Measurements from ENCODE around the gene SELENOO. TPM values are rescaled to one million over a fixed set of nuclear protein-coding genes. Genes with fewer than 3 reads are reported as not detected.

Gene SELENOO
- total RNA-seq, 1 experiment from 2014 or later: 27.4 TPM

DNA sequence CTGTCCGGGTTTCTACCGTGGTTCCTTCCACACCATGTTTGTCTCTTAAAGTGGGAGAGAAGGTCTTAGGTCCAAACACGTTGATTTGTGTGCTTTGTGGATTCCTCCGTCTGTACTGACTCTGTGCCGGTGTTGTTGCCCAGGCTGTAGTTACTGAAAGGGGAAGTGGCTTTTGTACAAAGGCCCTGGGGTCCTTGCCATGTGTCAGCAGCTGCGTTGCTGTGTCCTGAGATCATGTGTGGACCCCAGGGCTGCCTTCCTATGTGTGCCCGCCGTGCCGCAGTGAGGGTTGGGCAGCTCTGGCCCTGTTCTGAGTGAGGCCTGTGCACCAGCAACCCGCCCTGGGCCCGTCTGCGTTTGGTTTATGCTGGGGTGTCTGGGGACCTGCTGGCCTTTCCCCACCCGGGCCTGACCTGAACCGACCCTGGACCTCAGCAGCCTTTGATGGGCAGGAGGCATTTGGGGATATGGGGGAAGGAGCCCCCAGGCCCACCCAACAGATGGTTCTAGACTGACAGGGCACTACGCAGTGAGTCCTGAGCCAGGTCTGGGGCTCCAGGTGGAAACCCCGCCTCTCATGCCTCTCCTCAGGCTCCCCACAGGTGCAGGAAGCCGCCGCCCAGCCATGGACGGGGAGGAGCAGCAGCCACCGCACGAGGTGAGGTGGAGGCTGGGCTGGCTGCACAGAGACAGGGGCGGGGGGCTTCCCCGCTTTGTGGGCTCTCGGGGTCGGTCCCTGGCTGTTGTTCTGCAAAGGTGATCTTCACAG lies 8.2 kb upstream of the SELENOO start:
- Histone ChIP-seq H3K4me2 (no peak overlapping the region), H3K9me2 (ENCODE audit: insufficient read depth) (no peaks in the 10 kb centered on the region), H3K9me3 (ENCODE audit: insufficient read depth, low read depth) (no peaks in the 10 kb centered on the region), H3K79me2 (ENCODE audit: low read depth) (peaks cover 53% of the 10 kb centered on the region), H3K36me3 (ENCODE audit: low read depth) (peaks cover 30% of the 10 kb centered on the region; the same call in 1 of the 2 replicates), H3K27me3 (ENCODE audit: insufficient read depth, low read depth) (no peaks in the 10 kb centered on the region), H4K20me1 (ENCODE audit: insufficient read depth) (peaks cover 88% of the 10 kb centered on the region), H3K4me1 (replicated peaks; ENCODE audit: insufficient read depth) (peaks cover 25% of the 10 kb centered on the region), H3K27ac (no peak overlapping the region), H2AFZ (no peak overlapping the region), H3K4me3 (no peak overlapping the region), H3F3A (ENCODE audit: insufficient read depth, low read depth) (peaks cover 22% of the 10 kb centered on the region; the same call in 1 of the 2 replicates)
- POLR2A ChIA-PET (ENCODE audit: unreplicated experiment): interaction anchor here (0.6 kb wide), 1 partner anchor 166 kb away, joined by 6 read pairs; no protein-coding TSS in a partner anchor
- TF ChIP-seq, protein P1, sequence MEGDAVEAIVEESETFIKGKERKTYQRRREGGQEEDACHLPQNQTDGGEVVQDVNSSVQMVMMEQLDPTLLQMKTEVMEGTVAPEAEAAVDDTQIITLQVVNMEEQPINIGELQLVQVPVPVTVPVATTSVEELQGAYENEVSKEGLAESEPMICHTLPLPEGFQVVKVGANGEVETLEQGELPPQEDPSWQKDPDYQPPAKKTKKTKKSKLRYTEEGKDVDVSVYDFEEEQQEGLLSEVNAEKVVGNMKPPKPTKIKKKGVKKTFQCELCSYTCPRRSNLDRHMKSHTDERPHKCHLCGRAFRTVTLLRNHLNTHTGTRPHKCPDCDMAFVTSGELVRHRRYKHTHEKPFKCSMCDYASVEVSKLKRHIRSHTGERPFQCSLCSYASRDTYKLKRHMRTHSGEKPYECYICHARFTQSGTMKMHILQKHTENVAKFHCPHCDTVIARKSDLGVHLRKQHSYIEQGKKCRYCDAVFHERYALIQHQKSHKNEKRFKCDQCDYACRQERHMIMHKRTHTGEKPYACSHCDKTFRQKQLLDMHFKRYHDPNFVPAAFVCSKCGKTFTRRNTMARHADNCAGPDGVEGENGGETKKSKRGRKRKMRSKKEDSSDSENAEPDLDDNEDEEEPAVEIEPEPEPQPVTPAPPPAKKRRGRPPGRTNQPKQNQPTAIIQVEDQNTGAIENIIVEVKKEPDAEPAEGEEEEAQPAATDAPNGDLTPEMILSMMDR (conservative IDR thresholded peaks at IDR 0.05): no peak
- TF ChIP-seq EZH2 (IDR thresholded peaks at IDR 0.05; ENCODE audit: low read depth): no peak
- BruUV-seq (replicated peaks): no TSS peak
- intact Hi-C loops (cut with micrococcal nuclease; ENCODE audit: unreplicated experiment): no loop called here
- CTCF ChIA-PET: no interaction called here
- DNase-seq: no peak

DNA sequence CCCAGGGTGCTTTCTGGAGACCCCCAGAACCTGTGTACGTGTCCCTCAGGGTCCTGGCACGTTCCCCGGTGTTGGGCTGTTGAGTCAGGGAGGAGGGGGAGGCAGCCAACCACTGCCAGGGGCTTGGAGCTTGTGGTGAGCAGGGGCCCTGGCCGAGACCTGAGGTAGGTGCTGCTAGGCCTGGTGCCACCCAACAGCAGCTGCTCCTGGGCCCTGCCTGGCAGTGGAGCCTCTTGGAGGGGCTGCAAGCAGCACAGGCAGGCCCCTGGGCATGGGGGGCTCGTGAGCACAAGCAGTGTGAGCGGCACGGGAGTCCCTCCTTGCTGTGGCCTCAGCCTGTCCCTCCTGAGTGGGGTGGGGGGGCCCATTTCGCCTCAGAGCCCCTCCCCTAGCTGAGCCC lies 7.2 kb upstream of the SELENOO start:
- TF ChIP-seq EZH2 (IDR thresholded peaks at IDR 0.05; ENCODE audit: low read depth): no peak
- TF ChIP-seq, protein P1 (conservative IDR thresholded peaks at IDR 0.05): no peak
- Histone ChIP-seq H3K79me2 (ENCODE audit: low read depth) (peaks cover 43% of the 10 kb centered on the region), H3K36me3 (ENCODE audit: low read depth) (peaks cover 30% of the 10 kb centered on the region; the same call in 1 of the 2 replicates), H3K27me3 (ENCODE audit: insufficient read depth, low read depth) (no peaks in the 10 kb centered on the region), H3K4me1 (replicated peaks; ENCODE audit: insufficient read depth) (peaks cover 25% of the 10 kb centered on the region), H3K27ac (no peak overlapping the region), H3K4me2 (no peak overlapping the region), H4K20me1 (ENCODE audit: insufficient read depth) (peaks cover 78% of the 10 kb centered on the region), H3F3A (ENCODE audit: insufficient read depth, low read depth) (peaks cover 20% of the 10 kb centered on the region; the same call in 1 of the 2 replicates), H3K9me2 (ENCODE audit: insufficient read depth) (no peaks in the 10 kb centered on the region), H3K4me3 (no peak overlapping the region), H2AFZ (no peak overlapping the region), H3K9me3 (ENCODE audit: insufficient read depth, low read depth) (no peaks in the 10 kb centered on the region)
- POLR2A ChIA-PET (ENCODE audit: unreplicated experiment): no interaction called here
- DNase-seq: no peak
- BruUV-seq (replicated peaks): no TSS peak
- intact Hi-C loops (cut with micrococcal nuclease; ENCODE audit: unreplicated experiment): no loop called here
- CTCF ChIA-PET: no interaction called here

DNA sequence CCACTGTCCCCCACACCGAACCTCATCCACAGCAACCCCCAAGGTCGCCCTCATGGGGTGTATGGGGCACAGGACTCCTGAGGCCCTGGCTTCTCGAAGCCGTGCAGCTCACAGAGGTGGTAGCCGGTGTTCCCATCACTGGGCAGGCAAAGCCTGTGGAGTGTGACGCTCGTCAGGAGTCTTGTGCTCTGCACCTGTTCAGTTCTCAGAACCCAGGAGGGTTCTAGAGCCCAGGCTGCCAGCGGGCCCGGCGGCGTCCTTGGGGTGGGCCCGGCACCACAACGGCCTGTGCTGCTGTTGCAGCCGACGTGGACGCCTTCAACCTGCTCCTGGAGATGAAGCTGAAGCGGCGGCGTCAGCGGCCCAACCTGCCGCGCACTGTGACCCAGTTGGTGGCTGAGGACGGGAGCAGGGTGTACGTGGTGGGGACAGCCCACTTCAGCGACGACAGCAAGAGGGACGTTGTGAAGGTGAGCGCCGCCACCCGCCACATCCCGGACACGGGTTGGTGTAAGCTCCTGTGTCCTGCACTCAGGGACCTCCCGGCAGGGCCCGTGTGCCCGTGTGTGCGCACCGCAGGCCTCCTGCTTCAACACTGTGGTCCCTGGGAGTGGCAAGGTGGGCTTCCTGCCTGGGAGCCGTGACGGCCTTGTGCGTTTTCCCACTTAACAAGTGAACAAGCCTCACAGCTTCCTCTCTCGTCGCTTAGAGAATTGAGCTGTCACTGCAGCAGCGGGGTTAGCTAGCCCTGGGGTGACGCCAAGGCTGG lies 6.6 kb upstream of the SELENOO start:
- TF ChIP-seq, protein P1 (conservative IDR thresholded peaks at IDR 0.05): no peak
- no peak for TF ChIP-seq EZH2 (IDR thresholded peaks at IDR 0.05; ENCODE audit: low read depth)
- Histone ChIP-seq H3K9me2 (ENCODE audit: insufficient read depth) (no peaks in the 10 kb centered on the region), H2AFZ (no peak overlapping the region), H3K36me3 (ENCODE audit: low read depth) (peaks cover 25% of the 10 kb centered on the region; the same call in 1 of the 2 replicates), H3K4me3 (no peak overlapping the region), H3K27me3 (ENCODE audit: insufficient read depth, low read depth) (no peaks in the 10 kb centered on the region), H3K4me2 (no peak overlapping the region), H3K4me1 (replicated peaks; ENCODE audit: insufficient read depth) (peaks cover 22% of the 10 kb centered on the region), H3K9me3 (ENCODE audit: insufficient read depth, low read depth) (no peaks in the 10 kb centered on the region), H3F3A (ENCODE audit: insufficient read depth, low read depth) (peaks cover 26% of the 10 kb centered on the region; the same call in 1 of the 2 replicates), H4K20me1 (ENCODE audit: insufficient read depth) (peaks cover 72% of the 10 kb centered on the region), H3K79me2 (ENCODE audit: low read depth) (peaks cover 37% of the 10 kb centered on the region), H3K27ac (no peak overlapping the region)
- ChIA-PET CTCF (no interaction called here), POLR2A (ENCODE audit: unreplicated experiment) (interaction anchor here (0.6 kb wide), 1 partner anchor 37 kb away, joined by 12 read pairs; no protein-coding TSS in a partner anchor)
- intact Hi-C loops (cut with micrococcal nuclease; ENCODE audit: unreplicated experiment): no loop called here
- no TSS peak for BruUV-seq (replicated peaks)
- no peak for DNase-seq

All from PC-9 (cell line).